Prostate gland (tissue), 2 donors: ENCODE measurements around the gene GABBR2.

Experiments
- CTCF ChIP-seq, 4 experiments: fragments of 200-600 bp in 2 of 4; fragments of 450-650 bp in 2 of 4; sonication (generic) in 2 of 4; IDR thresholded peaks; 1 replicate in 3 of 4; 2 replicates in 1 of 4; pipeline ENCODE4 v1.5.1; 2016 to 2019; ENCODE audit warnings: antibody characterized with exemption in 4 of 4, mild to moderate bottlenecking in 2 of 4, moderate library complexity in 2 of 4
- POLR2AphosphoS5 ChIP-seq: sonication (generic); formaldehyde crosslinking; IDR thresholded peaks from one replicate; pipeline ENCODE4 v1.6.1; 2017; ENCODE audit warnings: antibody characterized with exemption

GRCh38 chr9:98610211-98610610 is 98.5 kb downstream of the GABBR2 start:
- TF ChIP-seq CTCF (IDR thresholded peaks at IDR 0.05): no peak
- TF ChIP-seq POLR2AphosphoS5: no peak
